IPS DF 4.7 (cell line): ENCODE data around the gene CENPH.
"Not testable (repeated sequence)": the region's sequence is repeated elsewhere in the genome, so short reads cannot be mapped to it uniquely, and the experiment has no call there.

Source experiments
- DNase-seq: peaks from one replicate; pipeline ENCODE4 v3.0.0-alpha.2; 2013; ENCODE audit warnings: low spot score; ENCODE audit errors: extremely low read depth

CENPH gene

GRCh38 chr5:69189162-69190086 is at the start of gene CENPH:
TSS of gene CENPH (plus strand) at chr5:69189583. CDS start at chr5:69189635, 52 bp downstream.
- no peak for DNase-seq

GRCh38 chr5:69140239-69140638 is 49.1 kb upstream of the CENPH start:
- not testable (repeated sequence) for DNase-seq

- DNase-seq: no peak
Observed at GRCh38 chr5:69140827-69141226, 48.6 kb upstream of the CENPH start.

GRCh38 chr5:69148576-69148975 is 40.8 kb upstream of the CENPH start:
- not testable (repeated sequence) for DNase-seq

GRCh38 chr5:69148981-69149675 is 40.3 kb upstream of the CENPH start:
- no peak for DNase-seq

GRCh38 chr5:69149676-69150010 is 39.7 kb upstream of the CENPH start:
- DNase-seq: no peak

- DNase-seq: no peak
Observed at GRCh38 chr5:69152731-69153130, 36.7 kb upstream of the CENPH start.

GRCh38 chr5:69156456-69156855 is 32.9 kb upstream of the CENPH start:
- DNase-seq: no peak

- DNase-seq: no peak
Observed at GRCh38 chr5:69158039-69158438, 31.3 kb upstream of the CENPH start.

- DNase-seq: no peak
Observed at GRCh38 chr5:69160651-69161050, 28.7 kb upstream of the CENPH start.

GRCh38 chr5:69166686-69167492 is 22.5 kb upstream of the CENPH start, which contains the start of gene CCNB1:
TSS of gene CCNB1 (plus strand) at chr5:69167150. CDS start at chr5:69167263, 113 bp downstream.
- no peak for DNase-seq

- no peak for DNase-seq
Observed at GRCh38 chr5:69167493-69167855, 21.9 kb upstream of the CENPH start.

GRCh38 chr5:69167929-69168328 is 21.5 kb upstream of the CENPH start:
- no peak for DNase-seq

- DNase-seq: no peak
Observed at GRCh38 chr5:69170495-69170894, 18.9 kb upstream of the CENPH start.

GRCh38 chr5:69170969-69171368 is 18.4 kb upstream of the CENPH start:
- DNase-seq: no peak

GRCh38 chr5:69181659-69182293 is 7.6 kb upstream of the CENPH start:
- not testable (repeated sequence) for DNase-seq

GRCh38 chr5:69184621-69185020 is 4.8 kb upstream of the CENPH start:
- no peak for DNase-seq

- DNase-seq: no peak
Observed at GRCh38 chr5:69187342-69187741, 2.0 kb upstream of the CENPH start.

- DNase-seq: no peak
Observed at GRCh38 chr5:69188811-69189161, 597 bp upstream of the CENPH start.

GRCh38 chr5:69202497-69202896 is 13.1 kb downstream of the CENPH start:
- no peak for DNase-seq

GRCh38 chr5:69206528-69207190 is 17.3 kb downstream of the CENPH start:
- no peak for DNase-seq
